Lung (tissue), 16 donors: ENCODE data around the gene ABHD5. TPM values are rescaled to one million over a fixed set of nuclear protein-coding genes. Genes with fewer than 3 reads are reported as not detected.
A peak's percentile ranks its signal among the peaks of the same experiment; 100 is the strongest.

ENCODE experiments used
- ATAC-seq: fragments of 200-7000 bp; cut with Tn5 transposase; one replicate; pipeline ENCODE4 v1.9.1; 2020; ENCODE audit warnings: moderate number of reproducible peaks; ENCODE audit not compliant: insufficient read depth, low FRiP score
- DNase-seq, 3 donors: peaks; one replicate each; pipeline ENCODE4 v3.0.0-alpha.2; 2013 to 2017
- H3K27ac ChIP-seq, 2 donors: one replicate each; pipeline ENCODE4 v1.5.1; 2013; ENCODE audit warnings: mild to moderate bottlenecking in 2 of 2, moderate library complexity in 2 of 2, control low read depth in 1 of 2, inconsistent platforms in 1 of 2, low read depth in 1 of 2, low read length in 1 of 2
- H3K27me3 ChIP-seq, 3 donors: one replicate each; pipeline ENCODE4 v1.5.1; 2013; ENCODE audit warnings: low read length in 2 of 3; ENCODE audit not compliant: control insufficient read depth in 3 of 3, insufficient read depth in 3 of 3
- H3K36me3 ChIP-seq, 4 donors: one replicate each; pipeline ENCODE4 v1.5.1; 2013; ENCODE audit warnings: low read length in 4 of 4, mild to moderate bottlenecking in 1 of 4, moderate library complexity in 1 of 4; ENCODE audit not compliant: control insufficient read depth in 4 of 4, insufficient read depth in 4 of 4
- H3K4me1 ChIP-seq, 5 donors: one replicate each; pipeline ENCODE4 v1.5.1; 2013; ENCODE audit warnings: low read length in 5 of 5, mild to moderate bottlenecking in 2 of 5, moderate library complexity in 1 of 5; ENCODE audit not compliant: control insufficient read depth in 5 of 5, insufficient read depth in 5 of 5
- H3K4me3 ChIP-seq: one replicate; pipeline ENCODE4 v1.5.1; 2013; ENCODE audit warnings: mild to moderate bottlenecking, control low read depth, moderate library complexity
- H3K9ac ChIP-seq, 2 donors: one replicate each; pipeline ENCODE4 v1.5.1; 2013; ENCODE audit warnings: low read length in 2 of 2, control low read depth in 1 of 2; ENCODE audit not compliant: insufficient read depth in 1 of 2
- H3K9me3 ChIP-seq, 4 donors: one replicate each; pipeline ENCODE4 v1.5.1; 2013; ENCODE audit warnings: low read length in 3 of 4, mild to moderate bottlenecking in 1 of 4, moderate library complexity in 1 of 4; ENCODE audit not compliant: control insufficient read depth in 4 of 4, insufficient read depth in 3 of 4
- WGBS, 2 donors: extraction: QIAGEN DNeasy Blood & Tissue Kit; methylation state at CpG; one replicate each; pipeline ENCODE4 v1.1.7; 2013; 5-methylcytosine and 5-hydroxymethylcytosine counted together
- long read RNA-seq, 5 donors: transcript quantifications; one replicate each; lab custom pipeline, GENCODE V29; 2026
- polyA plus RNA-seq, 2 donors: library from polyadenylated mRNA; stranded (reverse); fragments of 200-250 nt; gene quantifications; one replicate each; pipeline ENCODE4 v1.2.1, GENCODE V29; 2013
- total RNA-seq, 2 donors: library from RNA; depleted of rRNA in 1 of 2; stranded (reverse); fragments of >200 nt in 1 of 2; gene quantifications; one replicate each; pipeline ENCODE4 v1.2.1, GENCODE V29; 2014 to 2021
- TF ChIP-seq, protein P1 (sequence below): IDR thresholded peaks from 2 replicates; pipeline ENCODE4 v1.5.1; 2012; ENCODE audit warnings: mild to moderate bottlenecking; ENCODE audit errors: control extremely low read depth, extremely low read depth
- donor health status: control.
- donor health status: control.
- donor health status: Bipolar disorder and iron deficiency.
- donor health status: healthy.
- donor health status: DM: yes; HTN: yes; CAD: no.

ABHD5 gene
- total RNA-seq (10 to 100 TPM; 30.5 to 31.2 TPM), polyA plus RNA-seq (10 to 100 TPM; 18.3 to 31.4 TPM)
- long read RNA-seq, donor 1, full-length matches to known transcripts = 6 of 6 reads
- long read RNA-seq, donor 1, partial matches to known transcripts = 0 of 6 reads
- long read RNA-seq, donor 1, other reads (novel, unspliced or antisense) = 0 of 6 reads
- long read RNA-seq, donor 2 = 0 reads
- long read RNA-seq, donor 3, full-length matches to known transcripts = 5 of 5 reads
- long read RNA-seq, donor 3, partial matches to known transcripts = 0 of 5 reads
- long read RNA-seq, donor 3, other reads (novel, unspliced or antisense) = 0 of 5 reads
- long read RNA-seq, donor 4 = 0 reads
- long read RNA-seq, donor 5, full-length matches to known transcripts = 4 of 4 reads
- long read RNA-seq, donor 5, partial matches to known transcripts = 0 of 4 reads
- long read RNA-seq, donor 5, other reads (novel, unspliced or antisense) = 0 of 4 reads

GRCh38 chr3:43690400-43691119, at the start of gene ABHD5:
ABHD5 (plus strand) TSS chr3:43690938; CDS start chr3:43690993, 55 bp downstream.
- DNase-seq (peak; percentile 94 to 98 (median 94)), ATAC-seq (peak; percentile 93)
- peaks cover 0 to 14% (median 6%) of the 10 kb centered on the region in 5 donors for H3K4me1 ChIP-seq
- H3K9me3 ChIP-seq = no peaks in the 10 kb centered on the region
- peak within 1 kb of the TSS; percentile 95 for H3K4me3 ChIP-seq
- TF ChIP-seq, protein P1, sequence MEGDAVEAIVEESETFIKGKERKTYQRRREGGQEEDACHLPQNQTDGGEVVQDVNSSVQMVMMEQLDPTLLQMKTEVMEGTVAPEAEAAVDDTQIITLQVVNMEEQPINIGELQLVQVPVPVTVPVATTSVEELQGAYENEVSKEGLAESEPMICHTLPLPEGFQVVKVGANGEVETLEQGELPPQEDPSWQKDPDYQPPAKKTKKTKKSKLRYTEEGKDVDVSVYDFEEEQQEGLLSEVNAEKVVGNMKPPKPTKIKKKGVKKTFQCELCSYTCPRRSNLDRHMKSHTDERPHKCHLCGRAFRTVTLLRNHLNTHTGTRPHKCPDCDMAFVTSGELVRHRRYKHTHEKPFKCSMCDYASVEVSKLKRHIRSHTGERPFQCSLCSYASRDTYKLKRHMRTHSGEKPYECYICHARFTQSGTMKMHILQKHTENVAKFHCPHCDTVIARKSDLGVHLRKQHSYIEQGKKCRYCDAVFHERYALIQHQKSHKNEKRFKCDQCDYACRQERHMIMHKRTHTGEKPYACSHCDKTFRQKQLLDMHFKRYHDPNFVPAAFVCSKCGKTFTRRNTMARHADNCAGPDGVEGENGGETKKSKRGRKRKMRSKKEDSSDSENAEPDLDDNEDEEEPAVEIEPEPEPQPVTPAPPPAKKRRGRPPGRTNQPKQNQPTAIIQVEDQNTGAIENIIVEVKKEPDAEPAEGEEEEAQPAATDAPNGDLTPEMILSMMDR = no peak
- H3K9ac ChIP-seq = peak within 1 kb of the TSS; percentile 46 to 66
- whole genome bisulfite sequencing, 2 donors = 0% methylated on average over 36 to 71 of the region's 71 CpGs
- H3K36me3 ChIP-seq = peaks cover 0 to 1% (median 0%) of the 10 kb centered on the region in 4 donors
- H3K27ac ChIP-seq = peak within 1 kb of the TSS; percentile 98 to 99
- H3K27me3 ChIP-seq = no peaks in the 10 kb centered on the region

DNA sequence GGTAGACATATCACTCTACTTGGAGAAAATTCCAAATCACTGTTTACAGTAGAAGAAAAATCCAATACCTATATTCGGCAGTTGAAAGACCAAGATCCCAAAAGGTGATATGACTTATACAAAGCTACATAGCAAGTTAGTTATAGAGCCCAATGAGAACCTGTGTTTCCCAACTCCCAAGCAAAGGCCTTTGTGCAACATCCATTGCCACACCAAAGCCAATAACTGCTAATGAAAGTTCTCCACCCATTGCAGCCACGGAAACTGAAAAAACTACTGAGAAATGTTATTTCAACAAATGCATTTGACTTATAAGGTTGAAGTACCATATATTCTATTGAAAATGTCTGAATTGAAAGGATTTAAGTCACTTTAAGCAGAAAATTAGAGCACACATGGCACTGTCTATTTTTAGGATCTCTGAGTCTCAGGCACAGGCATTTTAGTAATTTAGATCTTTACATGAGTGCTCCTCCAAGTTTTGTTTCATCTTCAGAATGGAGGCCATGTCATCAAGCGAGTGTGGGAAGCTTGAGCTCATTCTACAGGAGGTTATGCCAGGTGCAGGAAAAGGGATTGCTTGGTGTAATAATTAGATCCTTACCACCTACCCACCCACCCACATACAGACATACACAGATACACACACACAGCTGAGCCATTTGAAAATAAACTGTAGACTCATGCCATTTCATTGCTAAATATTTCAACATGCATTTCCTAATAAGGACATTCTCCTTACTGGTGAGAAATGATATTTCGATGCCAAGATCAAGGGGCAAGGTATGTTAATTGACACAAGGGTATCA, 49.2 kb upstream of the ABHD5 start:
- Histone ChIP-seq H3K9me3 (no peaks in the 10 kb centered on the region), H3K4me3 (no peak overlapping the region), H3K27me3 (no peaks in the 10 kb centered on the region), H3K27ac (no peak overlapping the region), H3K4me1 (no peaks in the 10 kb centered on the region), H3K9ac (no peak overlapping the region), H3K36me3 (no peaks in the 10 kb centered on the region)
- WGBS, 2 donors = 36 to 66% methylated on average over 4 of the region's 4 CpGs
- ATAC-seq (no peak), DNase-seq (no peak)
- TF ChIP-seq, protein P1 = no peak

- TF ChIP-seq, protein P1 = no peak
- H3K9me3 ChIP-seq = no peaks in the 10 kb centered on the region
- H3K27me3 ChIP-seq = no peaks in the 10 kb centered on the region
- H3K36me3 ChIP-seq = no peaks in the 10 kb centered on the region
- DNase-seq = no peak
- ATAC-seq = no peak
- no peak overlapping the region for H3K9ac ChIP-seq
- H3K27ac ChIP-seq = no peak overlapping the region
- WGBS, 2 donors = 94 to 100% methylated on average over 2 of the region's 2 CpGs
- H3K4me3 ChIP-seq = no peak overlapping the region
- peaks cover 0 to 1% (median 0%) of the 10 kb centered on the region in 5 donors for H3K4me1 ChIP-seq
Measured at GRCh38 chr3:43644443-43644842, 46.3 kb upstream of the ABHD5 start.
